Stomach smooth muscle (tissue), 2 donors: ENCODE data around the gene TTK.

Source experiments
- H3K27ac ChIP-seq: one replicate; pipeline ENCODE4 v1.7.0; 2013; ENCODE audit warnings: mild to moderate bottlenecking, low read length, inconsistent platforms
- H3K27me3 ChIP-seq, 2 donors: one replicate each; pipeline ENCODE4 v1.7.0; 2013; ENCODE audit warnings: low read length in 2 of 2; ENCODE audit not compliant: insufficient read depth in 2 of 2, control insufficient read depth in 1 of 2
- H3K36me3 ChIP-seq, 2 donors: one replicate each; pipeline ENCODE4 v1.7.0; 2013; ENCODE audit warnings: low read length in 2 of 2; ENCODE audit not compliant: control insufficient read depth in 2 of 2, insufficient read depth in 2 of 2
- H3K4me1 ChIP-seq: one replicate; pipeline ENCODE4 v1.7.0; 2013; ENCODE audit warnings: low read length; ENCODE audit not compliant: control insufficient read depth, insufficient read depth
- H3K4me3 ChIP-seq, 2 donors: one replicate each; pipeline ENCODE4 v1.7.0; 2013; ENCODE audit warnings: low read length in 2 of 2
- H3K9ac ChIP-seq, 2 donors: one replicate each; pipeline ENCODE4 v1.7.0; 2013; ENCODE audit warnings: low read length in 2 of 2, mild to moderate bottlenecking in 1 of 2
- H3K9me3 ChIP-seq, 2 donors: one replicate each; pipeline ENCODE4 v1.7.0; 2013; ENCODE audit warnings: low read length in 2 of 2; ENCODE audit not compliant: control insufficient read depth in 2 of 2
- donor health status: healthy.
- donor health status: Pancreatic carcinoma.

Gene TTK

DNA sequence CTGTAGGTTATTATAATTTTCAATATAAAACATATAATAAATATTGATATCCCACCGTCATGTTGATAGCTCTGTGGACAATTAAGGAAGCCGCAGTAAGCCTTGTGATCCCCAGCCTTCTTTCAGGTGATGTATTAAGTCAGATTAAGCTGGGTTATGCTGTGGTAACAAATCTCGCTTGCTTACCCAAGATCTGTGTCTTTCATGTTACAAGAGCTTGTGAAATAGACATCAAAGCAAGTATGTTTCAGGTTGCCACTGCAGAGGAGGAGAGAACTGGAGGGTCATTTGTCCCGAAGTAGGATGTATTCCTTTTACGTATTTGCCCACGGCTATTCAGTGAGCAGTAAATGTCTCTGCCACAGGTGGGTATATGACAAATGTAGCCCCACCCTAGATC, 84.2 kb downstream of the TTK start:
- no peak overlapping the region for H3K4me3 ChIP-seq
- H3K27ac ChIP-seq = no peak overlapping the region
- H3K4me1 ChIP-seq = no peaks in the 10 kb centered on the region
- H3K9ac ChIP-seq = no peak overlapping the region
- no peaks in the 10 kb centered on the region for H3K9me3 ChIP-seq
- H3K27me3 ChIP-seq = no peaks in the 10 kb centered on the region
- H3K36me3 ChIP-seq = no peaks in the 10 kb centered on the region

DNA sequence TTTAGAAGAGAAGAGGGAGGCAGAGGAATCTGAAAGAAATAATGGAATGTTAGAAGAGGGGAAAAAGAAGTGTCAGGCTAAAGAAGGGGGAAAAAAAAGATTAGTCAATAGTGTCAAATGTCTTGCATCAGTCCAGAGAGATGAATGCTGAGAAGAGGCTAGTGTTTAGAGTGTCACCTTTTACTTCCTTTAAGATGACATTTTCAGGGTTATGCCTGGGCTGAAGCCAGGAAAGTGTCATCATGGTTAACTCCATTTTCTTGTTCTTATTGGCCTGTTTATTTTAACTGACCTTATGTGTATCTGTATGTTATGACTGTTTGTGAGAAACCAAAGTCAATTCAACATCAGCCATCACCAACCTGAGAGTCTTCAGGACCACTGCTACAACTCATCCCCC, 87.1 kb downstream of the TTK start:
- no peaks in the 10 kb centered on the region for H3K36me3 ChIP-seq
- no peaks in the 10 kb centered on the region for H3K27me3 ChIP-seq
- no peak overlapping the region for H3K9ac ChIP-seq
- no peaks in the 10 kb centered on the region for H3K4me1 ChIP-seq
- no peaks in the 10 kb centered on the region for H3K9me3 ChIP-seq
- no peak overlapping the region for H3K4me3 ChIP-seq
- H3K27ac ChIP-seq = no peak overlapping the region
